Natural killer cell (primary cell): ENCODE results near the gene FAM131C. TPM values are rescaled to one million over a fixed set of nuclear protein-coding genes. Genes with fewer than 3 reads are reported as not detected.

ENCODE experiments used
- ATAC-seq, 3 donors: fragments of 150-1000 bp in 2 of 3; fragments of 200-7000 bp in 1 of 3; cut with Tn5 transposase; 1 replicate in 1 of 3; 2 replicates in 2 of 3; pipeline ENCODE4 v1.10.0; 2021; ENCODE audit warnings: mild to moderate bottlenecking in 2 of 3, moderate library complexity in 2 of 3
- DNase-seq, 2 donors: peaks; one replicate each; pipeline versions ENCODE4 v3.0.0 to v3.0.0-alpha.2; 2013 to 2021; ENCODE audit warnings: mixed read lengths in 1 of 2
- H3K27ac ChIP-seq: one replicate; pipeline ENCODE4 v1.5.1; 2013; ENCODE audit warnings: mild to moderate bottlenecking, low read length
- H3K27me3 ChIP-seq: one replicate; pipeline ENCODE4 v1.6.1; 2013; ENCODE audit warnings: low read length; ENCODE audit not compliant: control insufficient read depth, insufficient read depth
- H3K36me3 ChIP-seq: one replicate; pipeline ENCODE4 v1.6.1; 2013; ENCODE audit warnings: low read length; ENCODE audit not compliant: control insufficient read depth, insufficient read depth
- H3K4me1 ChIP-seq: one replicate; pipeline ENCODE4 v1.6.1; 2013; ENCODE audit warnings: low read length; ENCODE audit not compliant: control insufficient read depth, insufficient read depth
- H3K4me3 ChIP-seq: one replicate; pipeline ENCODE4 v1.5.1; 2013; ENCODE audit warnings: low read length
- H3K9me3 ChIP-seq: one replicate; pipeline ENCODE4 v1.6.1; 2013; ENCODE audit warnings: low read length; ENCODE audit not compliant: control insufficient read depth, insufficient read depth
- H3K27ac Mint-ChIP-seq, 2 donors: one replicate each; pipeline ENCODE4 v1.8.0; 2022; ENCODE audit warnings: mild to moderate bottlenecking in 2 of 2, mixed read lengths in 2 of 2, moderate library complexity in 1 of 2
- H3K27me3 Mint-ChIP-seq, 2 donors: one replicate each; pipeline ENCODE4 v1.8.0; 2022; ENCODE audit warnings: low read depth in 2 of 2, mixed read lengths in 2 of 2
- H3K36me3 Mint-ChIP-seq: one replicate; pipeline ENCODE4 v1.8.0; 2022; ENCODE audit warnings: mixed read lengths
- H3K4me1 Mint-ChIP-seq, 2 donors: one replicate each; pipeline ENCODE4 v1.8.0; 2022; ENCODE audit warnings: mixed read lengths in 2 of 2
- H3K4me3 Mint-ChIP-seq: one replicate; pipeline ENCODE4 v1.8.0; 2022; ENCODE audit warnings: mild to moderate bottlenecking, moderate library complexity, mixed read lengths
- H3K9me3 Mint-ChIP-seq, 2 donors: one replicate each; pipeline ENCODE4 v1.8.0; 2022; ENCODE audit warnings: mixed read lengths in 2 of 2
- WGBS: methylation state at CpG from one replicate; pipeline ENCODE4 v1.1.7; 2013; ENCODE audit warnings: missing lambda C conversion rate; ENCODE audit not compliant: insufficient coverage; 5-methylcytosine and 5-hydroxymethylcytosine counted together
- intact Hi-C: fragments of 100-400 bp; cut with micrococcal nuclease; formaldehyde crosslinking; loops from one replicate; pipeline ENCODE4 v1.14.2; 2022
- total RNA-seq, 4 donors: library from RNA; stranded (reverse); fragments of 120-200 nt in 1 of 4; gene quantifications; one replicate each; pipeline versions ENCODE4 v1.2.3 to v1.2.4, GENCODE V29; 2013 to 2022
- TF ChIP-seq, protein P1 (sequence below): fragments of 200-600 bp; IDR thresholded peaks from one replicate; pipeline ENCODE4 v1.8.0; 2022; ENCODE audit warnings: antibody characterized with exemption

FAM131C gene
- total RNA-seq, 3 donors from 2014 or later (not counting 1 experiment from before 2014, with no cell fraction given) = not detected

DNA sequence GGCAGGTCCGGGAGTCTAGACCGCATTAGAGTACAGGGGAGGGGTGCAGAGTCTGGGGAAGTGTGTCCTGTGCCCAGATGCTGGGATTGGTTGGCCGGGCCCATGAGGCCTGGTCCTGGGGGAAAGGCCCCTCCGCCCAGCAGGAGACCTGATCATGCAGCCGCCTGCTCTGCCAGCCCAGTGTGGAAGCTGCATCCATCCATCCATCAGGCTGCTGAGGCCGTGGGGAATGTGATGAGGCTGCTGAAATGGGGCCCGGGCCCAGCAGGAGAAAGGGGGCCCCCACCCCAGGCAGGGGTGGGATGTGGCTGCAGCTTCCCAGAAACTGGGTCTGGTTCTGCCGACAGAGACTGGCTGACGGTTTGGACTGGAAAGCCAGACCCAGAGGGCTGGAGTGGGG, 45.3 kb upstream of the FAM131C start:
- Histone ChIP-seq H3K4me1 (peaks cover 34% of the 10 kb centered on the region), H3K36me3 (no peaks in the 10 kb centered on the region), H3K9me3 (no peaks in the 10 kb centered on the region), H3K27me3 (no peaks in the 10 kb centered on the region), H3K4me3 (no peak overlapping the region), H3K27ac (no peak overlapping the region)
- ATAC-seq (no peak), DNase-seq (no peak)
- TF ChIP-seq, protein P1, sequence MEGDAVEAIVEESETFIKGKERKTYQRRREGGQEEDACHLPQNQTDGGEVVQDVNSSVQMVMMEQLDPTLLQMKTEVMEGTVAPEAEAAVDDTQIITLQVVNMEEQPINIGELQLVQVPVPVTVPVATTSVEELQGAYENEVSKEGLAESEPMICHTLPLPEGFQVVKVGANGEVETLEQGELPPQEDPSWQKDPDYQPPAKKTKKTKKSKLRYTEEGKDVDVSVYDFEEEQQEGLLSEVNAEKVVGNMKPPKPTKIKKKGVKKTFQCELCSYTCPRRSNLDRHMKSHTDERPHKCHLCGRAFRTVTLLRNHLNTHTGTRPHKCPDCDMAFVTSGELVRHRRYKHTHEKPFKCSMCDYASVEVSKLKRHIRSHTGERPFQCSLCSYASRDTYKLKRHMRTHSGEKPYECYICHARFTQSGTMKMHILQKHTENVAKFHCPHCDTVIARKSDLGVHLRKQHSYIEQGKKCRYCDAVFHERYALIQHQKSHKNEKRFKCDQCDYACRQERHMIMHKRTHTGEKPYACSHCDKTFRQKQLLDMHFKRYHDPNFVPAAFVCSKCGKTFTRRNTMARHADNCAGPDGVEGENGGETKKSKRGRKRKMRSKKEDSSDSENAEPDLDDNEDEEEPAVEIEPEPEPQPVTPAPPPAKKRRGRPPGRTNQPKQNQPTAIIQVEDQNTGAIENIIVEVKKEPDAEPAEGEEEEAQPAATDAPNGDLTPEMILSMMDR = no peak
- Mint-ChIP-seq H3K27me3 (peaks cover 0 to 6% of the 10 kb centered on the region in 2 donors), H3K4me1 (peaks cover 42 to 47% of the 10 kb centered on the region in 2 donors), H3K36me3 (peaks cover 6% of the 10 kb centered on the region), H3K27ac (no peak overlapping the region), H3K9me3 (no peaks in the 10 kb centered on the region), H3K4me3 (no peak overlapping the region)
- intact Hi-C loops = no loop called here
- 88% methylated on average over 9 of the region's 9 CpGs for WGBS

DNA sequence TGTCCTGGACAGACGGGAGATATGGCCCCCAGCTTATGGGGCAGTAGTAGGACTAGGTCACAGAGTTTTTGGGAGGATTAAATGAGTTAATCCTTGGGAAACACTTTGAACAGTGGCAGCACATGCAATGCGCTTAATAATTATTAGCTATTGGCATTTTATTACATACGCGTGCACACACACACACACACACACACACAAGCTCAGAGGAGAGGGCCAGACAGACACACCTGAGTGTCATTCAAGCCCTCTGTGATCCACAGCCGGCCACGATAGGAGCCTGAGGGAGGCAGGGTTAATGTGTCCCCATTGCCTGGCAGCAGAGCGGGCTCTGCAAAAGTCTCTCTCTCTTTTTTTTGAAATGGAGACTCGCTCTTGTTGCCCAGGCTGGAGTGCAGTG, 44.5 kb upstream of the FAM131C start:
- H3K27ac Mint-ChIP-seq = peak overlapping the region in 1 of 2 donors; percentile 12
- no peaks in the 10 kb centered on the region for H3K36me3 ChIP-seq
- WGBS = 92% methylated on average over 8 of the region's 8 CpGs
- H3K27ac ChIP-seq = no peak overlapping the region
- TF ChIP-seq, protein P1 = no peak
- no peaks in the 10 kb centered on the region for H3K9me3 Mint-ChIP-seq
- no peaks in the 10 kb centered on the region for H3K9me3 ChIP-seq
- H3K4me1 Mint-ChIP-seq = peaks cover 35 to 39% of the 10 kb centered on the region in 2 donors
- H3K4me1 ChIP-seq = peaks cover 27% of the 10 kb centered on the region
- intact Hi-C loops = no loop called here
- peak overlapping the region; percentile 21 for H3K4me3 Mint-ChIP-seq
- H3K4me3 ChIP-seq = no peak overlapping the region
- ATAC-seq = no peak
- peaks cover 0 to 5% of the 10 kb centered on the region in 2 donors for H3K27me3 Mint-ChIP-seq
- DNase-seq = no peak
- H3K27me3 ChIP-seq = no peaks in the 10 kb centered on the region
- peaks cover 4% of the 10 kb centered on the region for H3K36me3 Mint-ChIP-seq

DNA sequence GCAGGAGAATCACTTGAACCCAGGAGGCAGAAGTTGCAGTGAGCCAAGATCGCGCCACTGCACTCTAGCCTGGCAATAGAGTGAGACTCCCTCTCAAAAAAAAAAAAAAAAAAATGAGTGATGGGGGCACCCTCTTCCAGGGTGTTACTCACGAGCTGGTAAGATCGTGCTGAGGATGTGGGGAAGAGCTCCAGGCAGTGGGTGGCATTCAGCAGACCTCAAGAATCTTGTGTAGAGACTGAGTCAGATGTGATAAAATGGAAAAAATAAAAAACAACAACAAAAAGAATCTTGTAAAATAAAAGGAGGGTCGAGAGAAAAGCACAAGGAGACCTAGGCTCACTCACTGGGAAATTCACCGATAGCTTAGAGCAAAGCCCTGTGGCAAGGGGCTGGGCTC, 43.9 kb upstream of the FAM131C start:
- Histone ChIP-seq H3K36me3 (no peaks in the 10 kb centered on the region), H3K27ac (no peak overlapping the region), H3K27me3 (no peaks in the 10 kb centered on the region), H3K4me1 (peaks cover 21% of the 10 kb centered on the region), H3K4me3 (no peak overlapping the region), H3K9me3 (no peaks in the 10 kb centered on the region)
- ATAC-seq (peak in 2 of 3 donors; percentile 36 to 57), DNase-seq (no peak)
- 57% methylated on average over 6 of the region's 6 CpGs for WGBS
- intact Hi-C loops = no loop called here
- Mint-ChIP-seq H3K9me3 (no peaks in the 10 kb centered on the region), H3K4me1 (peaks cover 29 to 33% of the 10 kb centered on the region in 2 donors), H3K4me3 (no peak overlapping the region), H3K36me3 (no peaks in the 10 kb centered on the region), H3K27ac (peak overlapping the region in 1 of 2 donors; percentile 12), H3K27me3 (peaks cover 0 to 3% of the 10 kb centered on the region in 2 donors)
- TF ChIP-seq, protein P1 = no peak

DNA sequence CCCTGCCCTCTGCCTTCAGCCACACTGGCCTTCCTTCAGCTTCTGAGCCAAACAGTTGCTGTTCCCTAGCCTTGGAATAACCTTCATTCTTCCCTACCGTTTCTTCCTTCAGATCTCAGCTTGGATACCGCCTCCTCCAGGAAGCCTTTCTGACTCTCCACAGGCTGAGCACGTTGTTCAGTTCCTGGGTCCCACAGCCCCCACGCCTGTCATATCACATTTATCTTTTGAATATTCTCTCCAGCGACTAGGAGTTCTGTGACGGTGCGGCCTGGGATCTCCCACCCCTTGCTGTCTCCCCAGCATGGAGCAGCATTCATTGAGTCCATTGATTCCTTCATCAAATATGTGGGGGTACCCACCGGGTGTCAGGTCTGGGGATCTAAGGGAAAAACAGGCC, 43.2 kb upstream of the FAM131C start:
- Mint-ChIP-seq H3K4me3 (no peak overlapping the region), H3K9me3 (no peaks in the 10 kb centered on the region), H3K27me3 (peaks cover 0 to 6% of the 10 kb centered on the region in 2 donors), H3K27ac (no peak overlapping the region), H3K4me1 (peaks cover 24 to 26% of the 10 kb centered on the region in 2 donors), H3K36me3 (no peaks in the 10 kb centered on the region)
- intact Hi-C loops = no loop called here
- DNase-seq (no peak), ATAC-seq (no peak)
- no peaks in the 10 kb centered on the region for H3K36me3 ChIP-seq
- TF ChIP-seq, protein P1 = no peak
- WGBS = 94% methylated on average over 8 of the region's 8 CpGs
- peaks cover 13% of the 10 kb centered on the region for H3K4me1 ChIP-seq
- H3K9me3 ChIP-seq = no peaks in the 10 kb centered on the region
- no peak overlapping the region for H3K27ac ChIP-seq
- no peaks in the 10 kb centered on the region for H3K27me3 ChIP-seq
- H3K4me3 ChIP-seq = no peak overlapping the region
